Measurements from ENCODE around the gene C1orf87.

Gene C1orf87

GRCh38 chr1:60073605-60074278 is at the start of gene C1orf87:
Gene C1orf87 (minus strand): TSS chr1:60073770. CDS start chr1:60072643, 1,127 bp downstream.
- DNase-seq (ENCODE audit: low read depth): no peak

DNA sequence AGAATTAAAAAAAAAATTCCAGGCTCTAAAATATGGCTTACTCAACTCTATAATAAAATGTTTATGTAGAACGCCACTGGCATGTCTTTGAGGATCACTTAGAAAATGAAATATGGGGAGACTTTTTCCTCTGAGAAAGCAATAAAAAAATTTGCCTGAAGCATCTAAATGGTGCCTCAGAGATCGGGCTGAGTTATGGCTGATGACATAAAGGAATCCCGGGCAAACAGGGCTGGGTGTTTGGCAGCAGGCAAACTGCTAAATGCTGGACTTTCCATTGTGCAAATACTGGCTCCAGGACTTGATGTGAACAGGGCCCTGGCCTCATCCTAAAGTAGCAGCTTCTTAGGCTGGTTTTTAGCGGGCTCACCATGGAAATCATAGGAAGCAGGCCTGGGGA is 44.5 kb upstream of the C1orf87 start:
- no peak for DNase-seq (ENCODE audit: low read depth)

DNA sequence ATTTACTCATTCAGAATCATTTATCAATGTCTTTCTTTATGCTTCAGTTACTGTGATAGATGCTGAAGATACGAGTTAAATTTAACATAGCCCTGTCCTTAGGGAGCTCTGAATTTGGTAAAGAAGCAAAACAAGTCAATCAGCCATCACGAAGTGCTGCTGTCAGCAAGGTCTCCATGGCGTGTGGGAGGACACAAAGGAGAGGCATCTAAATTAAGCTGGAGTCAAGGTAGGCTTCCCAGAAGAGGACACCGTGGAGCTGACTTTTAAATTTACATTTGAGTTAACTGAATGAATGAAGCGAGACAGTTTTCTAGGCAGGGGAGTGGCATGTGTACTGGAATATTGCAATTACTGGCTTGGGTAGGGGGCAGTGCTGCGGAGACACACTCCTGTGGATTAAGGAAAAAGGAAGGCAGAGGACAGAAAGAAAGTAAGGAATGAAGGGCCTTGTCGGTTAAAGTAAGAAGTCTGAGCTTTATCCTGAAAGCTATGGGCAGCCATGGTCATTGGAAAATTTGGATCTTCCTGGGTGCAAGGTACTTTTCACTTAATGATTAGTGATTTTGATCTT is 41.3 kb upstream of the C1orf87 start:
- DNase-seq (ENCODE audit: low read depth): no peak

DNA sequence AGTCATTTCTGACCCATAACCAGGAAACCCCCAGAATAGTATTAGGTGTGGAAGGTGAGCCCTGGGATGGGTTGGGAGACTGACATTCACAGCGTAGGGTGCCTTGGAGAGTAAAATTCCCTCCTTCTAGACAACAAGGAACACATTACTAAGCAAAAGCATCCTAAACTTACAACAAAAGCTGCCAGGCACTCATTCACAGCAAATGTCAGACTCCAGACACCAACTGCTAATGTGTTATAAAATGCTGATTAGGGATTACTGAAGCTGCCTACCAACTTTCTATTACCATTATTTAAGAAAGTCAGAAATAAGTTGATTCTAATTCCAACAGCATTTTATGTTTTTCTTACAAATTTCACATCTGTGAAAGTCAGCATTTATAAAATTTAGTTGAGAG is 40.0 kb upstream of the C1orf87 start:
- no peak for DNase-seq (ENCODE audit: low read depth)

DNA sequence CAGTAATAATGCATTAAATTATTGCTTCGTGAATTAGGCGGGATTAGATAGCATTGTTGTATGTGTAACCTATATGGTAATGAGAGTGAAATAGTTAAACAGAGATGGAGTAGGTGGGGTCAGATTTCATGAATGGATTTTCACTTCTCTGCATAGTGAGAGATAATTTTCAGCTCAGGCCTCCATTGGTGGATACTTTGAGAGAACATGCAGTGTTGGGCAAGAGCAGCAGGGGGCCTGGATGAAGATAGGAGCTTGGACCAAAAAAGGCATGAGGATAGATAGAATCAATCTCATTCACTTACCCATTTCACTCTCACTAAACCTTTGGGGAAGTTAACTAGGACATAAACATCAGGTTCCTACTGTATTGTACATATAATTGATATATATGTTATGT is 39.5 kb upstream of the C1orf87 start:
- no peak for DNase-seq (ENCODE audit: low read depth)

DNA sequence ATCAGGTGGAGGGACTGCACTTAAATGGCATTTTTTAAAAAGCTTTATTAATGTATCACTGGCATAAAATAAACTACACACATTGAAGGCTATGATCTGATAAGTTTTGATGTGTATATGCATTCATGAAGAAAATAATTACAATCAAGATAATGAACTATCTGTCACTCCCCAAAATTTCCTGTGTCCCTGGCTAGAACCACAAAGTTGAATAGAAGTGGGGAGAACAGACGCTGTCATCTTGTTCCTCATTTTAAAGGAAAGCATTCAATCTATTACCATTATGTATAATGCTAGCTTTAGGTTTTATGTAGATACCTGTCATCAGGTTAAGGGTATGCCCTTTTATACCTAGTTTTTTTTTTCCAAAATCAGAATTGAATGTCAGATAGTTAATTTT is 38.1 kb upstream of the C1orf87 start:
- no peak for DNase-seq (ENCODE audit: low read depth)

- DNase-seq (ENCODE audit: low read depth): no peak
Measured at GRCh38 chr1:60111118-60111517, 37.5 kb upstream of the C1orf87 start.

DNA sequence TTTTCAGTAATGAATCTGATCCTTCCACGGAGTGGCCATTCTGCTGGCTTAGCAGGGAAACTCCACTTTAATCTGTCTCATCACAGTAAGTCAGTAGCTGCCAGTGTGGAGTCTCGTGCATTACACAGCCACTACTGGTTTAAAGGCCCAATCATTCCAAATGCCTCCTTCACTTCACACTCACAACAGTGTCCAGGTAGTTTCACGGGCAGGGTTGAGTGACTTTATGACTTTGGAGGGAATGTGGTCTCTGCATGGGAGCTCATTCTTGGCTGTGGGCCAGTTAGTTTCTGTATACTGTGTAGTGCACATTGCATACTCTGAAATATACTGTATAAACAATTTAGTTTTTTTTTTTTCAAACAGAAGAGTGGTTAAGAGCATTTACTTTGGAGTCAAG is 34.6 kb upstream of the C1orf87 start:
- DNase-seq (ENCODE audit: low read depth): no peak

DNA sequence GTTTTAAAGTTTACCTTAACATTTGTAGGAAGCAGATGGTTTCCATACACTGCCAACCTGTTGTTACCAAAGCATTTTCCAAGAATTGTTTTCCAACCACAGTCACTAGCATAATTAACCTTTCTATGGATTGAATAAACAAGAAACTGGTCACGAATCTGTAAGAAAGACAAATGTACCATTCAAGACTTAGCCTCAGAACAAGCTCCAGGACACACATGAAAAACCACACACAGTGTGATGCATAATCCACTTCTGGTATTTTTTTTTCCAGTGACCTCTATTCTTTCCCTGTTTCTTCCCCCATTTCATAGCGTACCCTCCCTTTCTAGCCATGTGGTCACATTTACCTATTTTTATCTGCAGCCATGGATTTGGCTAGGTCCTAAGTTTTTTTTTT is 29.6 kb upstream of the C1orf87 start:
- DNase-seq (ENCODE audit: low read depth): no peak

DNA sequence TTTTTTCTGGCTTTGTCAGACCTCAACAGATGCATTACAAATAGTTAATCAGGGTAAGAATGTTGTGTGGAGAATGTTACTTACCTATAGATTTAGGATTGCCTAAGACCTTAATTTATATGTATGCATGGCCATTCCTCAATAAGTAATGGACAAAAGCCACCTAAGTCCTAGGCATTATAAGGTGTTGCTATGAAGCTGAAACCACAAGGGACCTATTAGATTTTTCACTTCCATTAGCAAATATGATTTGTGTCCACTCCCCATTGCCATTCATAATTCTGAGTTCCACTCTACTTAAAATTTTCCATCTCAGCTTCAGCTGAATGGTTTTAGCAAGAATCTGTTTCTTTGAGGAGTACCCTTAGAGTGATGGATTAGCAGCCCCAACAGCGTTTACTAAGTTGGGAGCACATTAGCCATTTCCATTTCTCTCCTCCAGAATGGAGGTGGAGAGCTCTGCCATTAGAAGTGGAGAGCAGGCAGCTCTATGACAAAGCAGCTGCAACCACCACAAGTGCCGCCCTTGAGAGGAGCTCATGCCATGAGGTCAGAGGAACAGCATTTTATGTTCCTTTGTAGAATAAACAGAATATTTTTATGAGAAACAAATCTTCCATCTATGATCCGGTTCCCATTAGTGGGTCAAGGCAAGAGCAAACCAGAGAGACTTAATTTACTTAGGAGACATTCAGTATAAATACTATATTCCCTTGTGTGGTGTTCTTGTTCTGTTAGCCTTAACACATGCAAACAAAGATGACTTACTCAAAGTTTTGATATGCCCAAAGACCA is 28.9 kb upstream of the C1orf87 start:
- DNase-seq (ENCODE audit: low read depth): no peak

DNA sequence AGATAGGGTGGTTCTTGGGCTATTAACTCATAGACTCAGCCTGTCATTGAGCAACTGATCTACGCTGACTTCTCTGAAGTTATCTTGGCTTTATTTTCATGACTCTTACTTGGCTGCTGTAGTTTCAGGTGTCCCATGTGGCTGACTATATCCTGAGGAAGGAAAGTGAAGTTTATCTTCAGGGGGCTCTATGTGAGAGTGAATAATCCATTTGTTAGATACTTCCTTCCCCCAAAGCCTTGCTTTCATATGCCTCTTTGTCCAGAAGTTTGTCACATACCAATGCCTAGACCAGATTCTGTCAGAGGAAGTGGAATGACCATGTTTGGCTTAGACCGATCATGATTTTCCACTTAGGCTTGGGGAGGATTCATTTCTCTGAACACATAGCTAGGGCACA is 27.9 kb upstream of the C1orf87 start:
- DNase-seq (ENCODE audit: low read depth): no peak

DNA sequence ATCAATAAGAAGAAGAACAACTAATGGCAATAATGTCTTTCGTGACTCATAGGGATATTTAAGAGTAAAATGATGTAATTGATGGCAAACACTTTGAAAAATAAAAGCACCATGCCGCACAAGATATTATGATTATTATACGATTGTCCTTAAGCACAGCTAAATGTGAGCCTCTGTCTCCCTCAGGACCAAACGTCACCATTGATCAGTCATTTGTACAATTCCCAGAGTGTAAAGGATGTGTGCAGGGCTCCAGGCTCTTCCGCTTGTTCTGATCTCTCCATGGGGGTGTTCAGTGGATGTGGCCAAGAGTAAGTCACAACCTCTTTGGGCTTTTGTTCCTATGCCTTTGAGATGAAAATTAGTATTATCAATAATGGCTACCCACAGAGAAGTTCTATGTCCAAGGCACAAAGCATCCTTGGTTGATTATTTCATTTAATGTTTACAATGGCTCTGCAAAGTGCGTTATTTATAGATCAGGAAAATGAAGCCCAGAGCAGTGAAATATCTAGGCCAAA is 17.7 kb upstream of the C1orf87 start:
- no peak for DNase-seq (ENCODE audit: low read depth)

DNA sequence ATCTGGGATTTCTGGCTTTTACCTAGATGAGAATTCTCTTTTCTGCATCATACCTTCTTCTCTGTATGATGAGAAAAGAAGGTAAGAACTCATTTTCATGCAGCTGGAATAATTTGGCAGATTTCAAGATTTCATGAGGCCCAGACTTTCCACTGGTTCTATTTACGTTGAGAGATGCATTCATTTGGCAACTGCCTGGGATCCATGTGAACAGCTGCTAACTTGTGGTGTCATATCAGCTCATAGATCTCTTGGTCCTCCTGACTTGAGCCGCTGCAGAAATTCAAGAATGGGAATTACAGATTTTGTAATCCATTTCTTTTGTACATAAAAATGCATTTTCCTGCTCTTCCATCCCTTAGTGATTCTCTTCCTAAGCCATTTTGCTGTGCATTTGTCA is 17.1 kb upstream of the C1orf87 start:
- DNase-seq (ENCODE audit: low read depth): no peak

DNA sequence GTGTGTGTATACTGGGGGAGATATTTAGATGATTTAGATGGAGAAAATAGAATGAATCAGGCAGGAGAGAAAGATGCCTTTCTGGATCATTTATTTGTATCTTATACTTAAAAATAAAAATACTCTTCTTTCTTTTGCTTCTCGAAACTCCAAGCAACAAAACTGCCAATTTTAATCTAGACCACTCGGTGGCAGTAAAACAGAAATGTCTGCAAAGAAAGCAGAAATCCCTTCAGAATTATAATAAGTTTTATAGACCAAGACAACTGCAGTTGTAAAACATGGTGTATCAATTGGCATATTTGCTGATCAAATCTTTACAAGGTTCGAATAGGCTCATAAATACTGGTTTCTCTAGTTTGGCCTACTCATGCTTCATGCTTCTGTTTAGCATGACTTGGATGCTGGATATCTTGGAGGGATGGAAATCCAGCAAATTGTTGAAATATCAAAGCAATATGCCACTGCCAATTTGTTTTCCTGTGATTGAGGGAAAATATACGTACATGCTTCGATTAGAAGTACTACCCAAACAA is 15.1 kb upstream of the C1orf87 start:
- no peak for DNase-seq (ENCODE audit: low read depth)

DNA sequence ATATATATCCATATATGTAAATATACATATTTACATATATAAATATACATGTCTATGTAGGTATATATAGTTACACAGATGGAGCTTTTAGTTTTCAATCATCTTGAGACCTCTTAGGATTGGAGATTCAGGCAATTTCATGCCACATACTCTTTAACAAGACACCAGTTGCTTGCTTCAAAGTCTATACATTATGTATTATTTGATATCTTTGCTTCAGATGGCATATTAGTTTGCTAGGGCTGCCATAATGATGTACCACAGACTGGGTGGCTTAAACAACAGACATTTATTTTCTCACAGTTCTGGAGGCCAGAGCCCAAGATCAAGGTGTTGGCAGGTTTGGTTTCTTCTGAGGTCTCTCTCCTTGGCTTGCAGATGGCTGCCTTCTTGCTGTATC is 14.1 kb upstream of the C1orf87 start:
- no peak for DNase-seq (ENCODE audit: low read depth)

DNA sequence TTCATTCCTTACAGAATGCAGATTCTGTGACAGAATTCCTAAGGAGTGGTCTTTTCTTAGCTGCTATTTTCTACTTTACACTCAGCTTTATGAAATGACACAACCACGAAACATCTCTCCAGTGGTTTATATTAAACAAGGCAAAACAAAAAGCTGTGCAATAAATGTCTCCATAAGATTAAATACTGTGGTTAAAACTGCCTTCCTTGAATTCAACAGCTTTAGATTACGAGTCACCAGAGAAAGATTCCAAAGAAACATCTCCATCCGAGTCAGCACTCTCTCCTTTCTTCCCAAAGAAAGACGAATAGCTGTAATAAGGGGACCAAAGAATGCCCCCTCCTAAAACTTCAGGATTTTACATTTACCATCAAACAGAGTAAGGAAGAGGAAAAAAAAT is 4.6 kb upstream of the C1orf87 start:
- DNase-seq (ENCODE audit: low read depth): no peak

DNA sequence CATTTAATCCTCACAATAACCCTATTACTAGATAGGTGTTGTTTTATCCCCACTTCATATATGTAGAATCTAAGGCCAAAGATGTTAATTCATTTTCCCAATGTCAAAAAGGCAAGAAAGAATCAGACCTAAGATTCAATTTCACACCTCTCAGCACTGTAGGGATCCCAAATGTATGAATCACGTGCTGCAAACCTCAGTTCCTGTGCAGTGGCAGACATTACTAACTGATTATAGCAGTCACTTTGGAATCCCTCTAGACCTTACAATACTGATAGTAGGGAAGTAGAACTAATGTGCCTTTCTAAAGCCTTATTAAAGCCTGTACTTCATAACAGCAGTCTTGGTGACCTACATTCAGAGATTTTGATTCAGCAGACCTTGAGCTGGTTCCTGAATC is 2.3 kb downstream of the C1orf87 start:
- DNase-seq (ENCODE audit: low read depth): no peak

DNA sequence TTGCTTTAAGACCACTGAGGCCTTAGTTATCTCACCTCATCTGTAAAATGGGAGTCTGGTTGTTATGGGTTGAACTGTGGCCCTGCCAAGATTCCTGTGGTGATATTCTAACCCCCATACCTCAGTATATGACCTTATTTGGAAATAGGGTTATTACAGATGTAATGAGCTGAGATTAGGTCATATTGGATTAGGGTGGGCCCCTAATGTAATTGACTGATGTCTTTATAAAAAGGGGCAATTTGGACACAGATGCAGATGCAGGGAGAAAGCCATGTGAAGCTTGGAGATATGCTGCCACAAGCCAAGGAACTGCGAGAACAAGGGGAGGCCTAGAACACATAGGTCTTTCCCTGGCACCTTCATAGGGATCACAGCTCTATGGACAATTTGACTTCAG is 3.9 kb downstream of the C1orf87 start:
- no peak for DNase-seq (ENCODE audit: low read depth)

- no peak for DNase-seq (ENCODE audit: low read depth)
Measured at GRCh38 chr1:60068393-60069045, 5.1 kb downstream of the C1orf87 start.

DNA sequence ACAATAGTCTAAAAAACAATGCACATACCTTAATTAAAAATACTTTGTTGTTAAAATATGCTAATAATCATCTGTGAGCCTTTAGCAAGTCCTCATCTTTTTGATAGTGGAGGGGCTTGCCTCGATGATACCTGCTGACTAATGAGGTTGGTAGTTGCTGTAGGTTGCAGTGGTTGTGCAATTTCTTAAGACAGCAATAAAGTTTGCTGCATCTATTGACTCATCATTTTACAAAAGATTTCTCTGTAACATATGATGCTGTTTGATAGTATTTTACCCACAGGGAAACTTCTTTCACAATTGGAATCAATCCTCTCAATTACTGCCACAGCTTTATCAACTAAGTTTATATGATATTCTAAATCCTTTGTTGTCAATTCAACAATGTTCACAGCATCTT is 7.6 kb downstream of the C1orf87 start:
- no peak for DNase-seq (ENCODE audit: low read depth)

DNA sequence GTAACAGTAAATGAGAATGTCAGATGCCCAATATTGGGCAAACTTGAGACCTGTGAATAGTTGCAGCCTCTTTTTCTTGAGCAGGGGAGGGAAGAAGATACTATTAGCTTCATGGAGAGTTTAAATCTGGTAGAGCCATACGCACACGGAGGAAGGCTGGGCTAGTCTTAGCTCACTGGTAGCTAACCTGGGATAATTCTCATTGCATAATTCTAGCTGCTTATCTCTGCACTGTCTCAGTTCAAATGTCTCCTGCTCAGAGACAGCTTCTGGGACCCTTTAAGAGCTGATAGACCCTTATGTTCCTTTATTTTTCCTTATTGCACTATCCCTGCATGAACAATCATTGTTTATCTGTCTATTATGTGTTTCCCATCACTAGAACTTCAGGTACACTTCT is 8.4 kb downstream of the C1orf87 start:
- no peak for DNase-seq (ENCODE audit: low read depth)

- DNase-seq (ENCODE audit: low read depth): no peak
Measured at GRCh38 chr1:60063561-60063960, 10.0 kb downstream of the C1orf87 start.

All from stimulated activated CD8-positive, alpha-beta memory T cell treated with anti-CD3 and anti-CD28 coated beads, Interleukin-15, amount 100 ng/mL, for 24 hours (primary cell).